GM12892 (cell line): ENCODE results near the gene KCTD20.

Experiments used
- DNase-seq: peaks from one replicate; pipeline ENCODE4 v3.0.0; 2011; ENCODE audit not compliant: insufficient read length
- FAIRE-seq: peaks from 2 replicates; lab custom pipeline; 2011; peaks lifted over from hg19 to GRCh38; lab: Jason Lieb, UNC
- POLR2A ChIP-seq: IDR thresholded peaks from 2 replicates; pipeline ENCODE4 v1.6.1; 2011; ENCODE audit warnings: low read depth, low read length, control low read depth
- POLR2AphosphoS5 ChIP-seq: IDR thresholded peaks from 2 replicates; pipeline ENCODE4 v1.6.1; 2011; ENCODE audit warnings: low read depth, low read length, control low read depth
- TAF1 ChIP-seq: IDR thresholded peaks from 2 replicates; pipeline ENCODE4 v1.6.1; 2011; ENCODE audit warnings: low read depth, mild to moderate bottlenecking, control low read depth, low read length, borderline replicate concordance

KCTD20 gene

GRCh38 chr6:36508532-36508931 is 65.7 kb downstream of the KCTD20 start:
- no peak for TF ChIP-seq POLR2A
- TF ChIP-seq POLR2AphosphoS5 = no peak
- TF ChIP-seq TAF1 = no peak
- FAIRE-seq (no peak), DNase-seq (no peak)

DNA sequence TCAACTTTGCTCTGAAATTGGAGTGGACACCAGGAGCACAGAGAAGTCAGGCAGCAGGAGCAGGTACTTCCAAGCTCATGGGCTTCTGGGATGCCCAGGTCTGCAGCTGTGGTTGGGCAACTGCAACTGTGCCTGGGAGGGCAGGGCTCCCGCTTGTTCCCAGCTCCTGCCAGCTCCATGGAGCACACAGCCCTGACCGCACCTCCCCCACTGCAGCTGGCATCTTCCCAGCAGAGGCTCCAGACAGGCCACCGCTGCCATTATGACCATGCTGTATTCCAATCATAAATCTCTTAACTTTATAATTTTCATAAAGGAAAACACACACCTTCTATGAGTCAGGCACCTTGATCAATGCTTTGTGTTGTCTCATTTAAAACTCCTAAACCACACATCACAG is 67.6 kb downstream of the KCTD20 start:
- no peak for TF ChIP-seq TAF1
- no peak for TF ChIP-seq POLR2AphosphoS5
- TF ChIP-seq POLR2A = no peak
- FAIRE-seq = no peak
- no peak for DNase-seq

GRCh38 chr6:36514554-36515456 is 72.0 kb downstream of the KCTD20 start:
- DNase-seq = no peak
- TF ChIP-seq TAF1 (no peak), POLR2A (no peak), POLR2AphosphoS5 (no peak)
- no peak for FAIRE-seq

DNA sequence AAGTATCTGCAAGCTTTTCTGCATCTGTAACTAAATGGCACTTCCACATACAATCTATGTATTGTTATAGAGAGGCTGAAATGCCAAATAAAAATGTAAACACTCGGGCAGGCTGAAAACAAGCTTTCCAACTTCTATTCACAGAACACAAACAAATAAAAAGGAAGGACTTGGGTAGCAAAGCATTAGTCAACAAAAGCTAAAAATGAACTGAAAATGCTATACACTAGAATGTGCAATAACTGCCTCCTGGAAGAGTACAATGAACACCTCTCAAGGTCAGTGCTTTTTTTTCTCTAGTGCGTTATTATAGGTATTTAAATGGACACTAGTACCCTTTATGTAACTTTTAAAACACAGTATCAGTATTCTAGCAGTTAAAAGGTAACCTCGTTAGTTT is 73.0 kb downstream of the KCTD20 start:
- DNase-seq (no peak), FAIRE-seq (no peak)
- no peak for TF ChIP-seq POLR2A

DNA sequence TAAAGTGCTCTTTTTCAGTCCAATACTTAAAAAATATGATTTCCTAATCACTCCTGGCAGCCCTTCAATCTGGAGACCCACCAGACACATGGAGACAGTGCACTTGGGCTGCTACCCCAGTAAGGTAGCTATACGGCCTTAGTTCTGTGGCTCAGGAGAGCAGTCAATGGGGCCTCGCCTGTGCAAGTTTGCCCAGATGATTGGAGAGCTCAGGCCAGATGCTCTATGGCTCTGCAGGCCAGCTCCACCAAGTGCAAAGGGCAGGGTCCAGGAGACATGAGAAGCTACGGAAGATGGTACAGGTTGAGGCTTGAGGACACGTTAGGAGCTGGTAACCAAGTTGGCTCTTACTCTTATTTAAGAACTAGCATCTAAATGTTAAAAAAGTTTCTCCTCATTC is 73.8 kb downstream of the KCTD20 start:
- DNase-seq (no peak), FAIRE-seq (no peak)
- TF ChIP-seq TAF1 (no peak), POLR2A (no peak), POLR2AphosphoS5 (no peak)

DNA sequence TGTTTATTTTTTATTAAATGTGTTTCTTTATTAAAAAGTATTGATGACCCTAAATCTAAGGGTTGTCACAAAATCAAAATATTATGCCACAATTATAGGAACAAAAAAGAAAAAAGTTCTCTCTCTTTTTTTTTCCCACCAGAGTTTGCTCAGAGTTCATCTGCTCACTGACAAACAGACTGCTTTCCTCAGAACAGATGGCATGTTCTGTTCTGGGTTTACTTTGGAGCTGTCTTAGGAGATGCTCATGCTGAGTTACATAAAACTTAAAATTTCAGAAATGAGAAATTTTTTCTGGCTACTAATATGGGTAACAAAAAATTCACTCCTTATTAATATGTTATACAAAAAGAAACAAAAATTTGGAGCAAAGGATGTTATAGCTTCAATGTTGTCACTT is 74.2 kb downstream of the KCTD20 start:
- TF ChIP-seq POLR2AphosphoS5 (no peak), POLR2A (no peak), TAF1 (no peak)
- DNase-seq (no peak), FAIRE-seq (no peak)

DNA sequence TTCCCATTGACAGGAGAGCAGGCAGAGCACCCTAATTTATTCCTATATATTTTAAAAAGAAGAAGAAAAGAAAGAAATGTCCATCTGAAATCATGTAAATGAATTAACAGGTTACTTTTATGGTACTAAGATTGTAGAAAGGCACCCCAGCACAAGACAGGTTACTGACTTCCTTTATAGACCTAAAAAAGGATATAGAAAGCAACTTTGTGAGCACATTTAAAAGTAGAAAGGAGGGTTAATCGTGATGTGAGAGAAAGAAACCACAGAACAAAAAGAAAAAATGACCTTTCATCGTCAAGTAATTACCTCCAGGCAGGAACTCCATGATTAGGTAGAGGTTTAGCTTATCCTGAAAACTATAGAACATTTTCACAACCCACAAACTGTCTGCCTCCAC is 74.6 kb downstream of the KCTD20 start:
- FAIRE-seq (no peak), DNase-seq (no peak)
- TF ChIP-seq POLR2A = no peak
- TF ChIP-seq TAF1 = no peak
- TF ChIP-seq POLR2AphosphoS5 = no peak

DNA sequence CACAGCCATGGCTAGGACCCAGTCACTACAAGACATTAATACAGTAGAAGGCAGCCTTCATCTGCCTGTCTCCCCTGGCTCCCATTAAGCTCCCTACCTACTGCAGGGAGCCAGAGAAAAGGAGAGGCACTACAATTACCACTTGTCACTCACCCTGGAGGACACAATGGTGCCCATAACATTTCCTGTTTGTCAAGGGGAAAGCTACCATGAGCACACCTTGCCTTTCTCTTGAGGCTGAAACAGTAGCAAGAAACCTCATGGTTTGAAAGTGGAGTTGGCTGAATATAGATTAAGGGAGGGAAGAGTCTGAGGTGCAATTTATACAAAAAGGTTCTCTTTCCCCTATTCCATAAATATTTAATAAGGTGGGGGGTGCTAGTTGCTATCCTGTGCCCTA is 76.6 kb downstream of the KCTD20 start:
- no peak for DNase-seq
- no peak for FAIRE-seq
- no peak for TF ChIP-seq POLR2A
- TF ChIP-seq POLR2AphosphoS5 = no peak

- DNase-seq (no peak), FAIRE-seq (no peak)
- no peak for TF ChIP-seq TAF1
- no peak for TF ChIP-seq POLR2A
- no peak for TF ChIP-seq POLR2AphosphoS5
Measured at GRCh38 chr6:36523451-36523850, 80.7 kb downstream of the KCTD20 start.

DNA sequence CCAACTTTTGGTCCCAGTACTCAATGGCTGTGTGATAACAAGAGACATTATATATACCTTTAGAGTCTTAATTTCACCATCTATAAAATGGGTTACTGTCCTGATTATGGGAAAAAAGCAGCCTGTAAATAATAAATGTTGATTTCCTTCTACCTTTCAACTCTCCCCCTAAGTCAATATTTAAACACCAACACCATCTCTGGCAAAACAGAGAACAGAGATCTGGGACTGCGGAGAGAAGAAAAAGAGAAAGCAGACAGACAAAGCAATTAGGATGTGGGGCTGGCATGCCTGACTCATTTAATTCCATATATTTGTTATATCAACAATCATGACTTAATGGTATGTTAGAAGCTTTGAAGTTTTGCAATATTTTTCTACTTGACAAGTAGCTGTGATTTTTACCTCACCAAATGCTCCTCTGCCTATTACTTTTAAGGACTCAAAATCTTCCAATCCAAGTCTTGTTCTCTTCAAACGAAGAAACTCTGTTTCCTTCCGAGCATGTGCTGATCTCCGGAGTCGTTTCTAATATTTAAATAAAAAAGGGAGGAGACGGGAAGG is 81.2 kb downstream of the KCTD20 start:
- no peak for TF ChIP-seq TAF1
- no peak for TF ChIP-seq POLR2A
- TF ChIP-seq POLR2AphosphoS5 = no peak
- FAIRE-seq (no peak), DNase-seq (no peak)

DNA sequence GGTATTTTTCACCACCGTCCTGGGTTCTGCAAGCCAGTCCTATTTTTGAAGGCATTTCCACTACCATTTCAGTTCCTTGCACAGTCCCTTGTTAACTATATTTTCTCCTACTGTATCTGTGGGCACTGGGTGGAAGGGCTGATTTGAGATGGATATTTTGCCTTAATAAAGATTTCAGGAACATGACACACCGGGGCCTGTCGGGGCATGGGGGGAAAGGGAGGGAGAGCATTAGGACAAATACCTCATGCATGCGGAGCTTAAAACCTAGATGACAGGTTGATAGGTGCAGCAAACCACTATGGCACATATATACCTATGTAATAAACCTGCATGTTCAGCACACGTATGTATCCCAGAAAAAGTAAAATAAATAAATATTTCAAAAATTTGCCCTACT is 82.1 kb downstream of the KCTD20 start:
- FAIRE-seq = no peak

DNA sequence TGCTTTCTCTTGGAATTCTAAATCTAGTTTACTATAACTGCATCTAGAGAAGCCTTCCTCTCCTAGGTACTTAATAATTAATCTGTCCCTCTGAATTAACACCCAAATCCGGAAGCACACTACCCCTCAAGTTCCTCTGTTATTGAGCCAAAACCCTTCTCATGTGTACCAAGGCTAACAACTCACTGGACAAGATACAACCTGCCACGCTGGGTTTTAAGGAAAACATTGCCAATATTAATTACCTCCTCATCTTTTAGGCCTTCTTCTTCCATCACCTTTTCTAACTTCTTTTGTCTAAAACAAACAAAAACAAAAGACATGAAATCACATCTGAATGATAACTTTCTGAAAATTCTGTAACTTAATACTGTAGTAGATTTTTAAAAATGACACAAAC is 82.5 kb downstream of the KCTD20 start:
- FAIRE-seq (no peak), DNase-seq (no peak)
- TF ChIP-seq POLR2AphosphoS5 (no peak), POLR2A (no peak), TAF1 (no peak)

More for the DNA sequence above, 82.1 kb downstream of the KCTD20 start:
- TF ChIP-seq POLR2AphosphoS5 (no peak), POLR2A (no peak), TAF1 (no peak)
- DNase-seq = no peak

DNA sequence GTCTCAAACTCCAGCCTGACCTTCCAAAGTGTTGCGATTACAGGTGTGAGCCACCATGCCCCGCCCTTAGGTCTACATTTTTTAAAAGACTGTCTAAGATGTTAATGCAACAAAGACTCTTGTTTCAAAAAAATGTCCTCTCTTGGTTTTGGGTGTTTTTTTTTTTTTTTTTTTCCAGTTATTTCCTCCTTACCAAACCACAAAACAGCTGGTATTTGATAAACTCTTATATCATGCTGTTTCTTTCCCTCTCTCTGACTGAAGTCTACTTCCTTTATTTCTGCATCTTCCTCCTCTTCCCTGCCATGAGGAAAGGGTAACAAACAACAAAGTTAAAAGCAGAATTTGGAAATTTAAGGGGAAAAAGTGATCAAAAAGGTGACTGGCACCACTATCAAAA is 83.3 kb downstream of the KCTD20 start:
- DNase-seq = no peak
- TF ChIP-seq POLR2AphosphoS5 (no peak), POLR2A (no peak), TAF1 (no peak)
- FAIRE-seq = no peak
